Gastrocnemius medialis (tissue), 4 donors: Measurements from ENCODE around the gene UBLCP1.

ENCODE experiments used
- CTCF ChIP-seq, 5 experiments: fragments of 450-650 bp in 3 of 5; fragments of 200-600 bp in 2 of 5; sonication (generic) in 2 of 5; IDR thresholded peaks in 4 of 5; conservative IDR thresholded peaks in 1 of 5; 1 replicate in 4 of 5; 2 replicates in 1 of 5; pipeline ENCODE4 v1.5.1; 2016 to 2019; ENCODE audit warnings: antibody characterized with exemption in 5 of 5, mild to moderate bottlenecking in 3 of 5, moderate library complexity in 3 of 5
- POLR2A ChIP-seq, 2 donors: fragments of 450-650 bp; IDR thresholded peaks; one replicate each; pipeline ENCODE4 v1.6.1; 2017; ENCODE audit warnings: antibody characterized with exemption in 2 of 2, mild to moderate bottlenecking in 2 of 2, moderate library complexity in 2 of 2

DNA sequence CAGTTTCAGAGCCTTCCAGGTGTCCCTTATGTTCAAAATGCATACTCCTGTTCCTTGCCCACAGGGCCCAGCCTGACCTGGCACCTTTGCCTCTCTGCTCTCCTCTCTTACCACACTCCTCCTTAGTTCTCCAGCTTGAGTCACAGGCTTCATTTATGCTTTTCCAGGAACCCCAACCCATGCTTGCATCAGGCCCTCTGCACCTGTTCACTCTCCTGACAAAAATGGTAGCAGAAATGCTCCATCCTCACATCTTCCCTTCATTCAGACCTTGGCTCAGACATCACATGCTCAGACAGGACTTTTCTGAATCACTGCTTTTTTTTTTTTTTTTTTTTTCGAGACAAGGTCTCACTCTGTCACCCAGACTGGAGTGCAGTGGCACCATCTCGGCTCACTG is 38.6 kb upstream of the UBLCP1 start:
- no peak for TF ChIP-seq CTCF (IDR thresholded peaks at IDR 0.05 in 4 of 5, conservative IDR thresholded peaks at IDR 0.05 in 1 of 5)
- no peak for TF ChIP-seq POLR2A (IDR thresholded peaks at IDR 0.05)
